Neural progenitor cell (in vitro differentiated cells): Measurements from ENCODE around the gene ARHGAP24. TPM values are rescaled to one million over a fixed set of nuclear protein-coding genes. Genes with fewer than 3 reads are reported as not detected.

Source experiments
- DNase-seq: peaks from one replicate; pipeline ENCODE4 v3.0.0-alpha.2; 2016; ENCODE audit warnings: low spot score
- H2AFZ ChIP-seq: fragments of 200-600 bp; sonication (generic); replicated peaks from 2 replicates; pipeline ENCODE4 v1.6.1; 2016; ENCODE audit warnings: antibody characterized with exemption
- H3F3A ChIP-seq: fragments of 200-600 bp; sonication (generic); 2 replicates; pipeline ENCODE4 v1.6.1; 2016; ENCODE audit warnings: antibody characterized with exemption, low read depth
- H3K27ac ChIP-seq: fragments of 200-600 bp; sonication (generic); 2 replicates; pipeline ENCODE4 v1.5.1; 2016; ENCODE audit warnings: mild to moderate bottlenecking
- H3K27me3 ChIP-seq: fragments of 200-600 bp; sonication (generic); 2 replicates; pipeline ENCODE4 v1.6.1; 2016; ENCODE audit warnings: mild to moderate bottlenecking, moderate library complexity
- H3K36me3 ChIP-seq: fragments of 200-600 bp; sonication (generic); 2 replicates; pipeline ENCODE4 v1.5.1; 2016
- H3K4me1 ChIP-seq: fragments of 200-600 bp; sonication (generic); 2 replicates; pipeline ENCODE4 v1.6.1; 2016; ENCODE audit warnings: mixed run types
- H3K4me2 ChIP-seq: fragments of 200-600 bp; sonication (generic); 2 replicates; pipeline ENCODE4 v1.6.1; 2016
- H3K4me3 ChIP-seq: fragments of 200-600 bp; sonication (generic); 2 replicates; pipeline ENCODE4 v1.5.1; 2016
- H3K79me2 ChIP-seq: fragments of 200-600 bp; sonication (generic); 2 replicates; pipeline ENCODE4 v1.6.1; 2016; ENCODE audit warnings: low read depth
- H3K9ac ChIP-seq: fragments of 200-600 bp; sonication (generic); 2 replicates; pipeline ENCODE4 v1.6.1; 2016
- H3K9me3 ChIP-seq: fragments of 200-600 bp; sonication (generic); 2 replicates; pipeline ENCODE4 v1.5.1; 2016; ENCODE audit warnings: low read depth
- H4K20me1 ChIP-seq: fragments of 200-600 bp; sonication (generic); 2 replicates; pipeline ENCODE4 v1.6.1; 2016; ENCODE audit warnings: low read depth
- H3K27ac Mint-ChIP-seq: 3 replicates; pipeline ENCODE4 v1.8.0; 2021; ENCODE audit warnings: mixed read lengths
- H3K27me3 Mint-ChIP-seq: 2 replicates; pipeline ENCODE4 v1.8.0; 2022; ENCODE audit warnings: low read depth, mild to moderate bottlenecking, inconsistent platforms, moderate library complexity, mixed read lengths; ENCODE audit not compliant: insufficient read depth
- H3K36me3 Mint-ChIP-seq: 3 replicates; pipeline ENCODE4 v1.8.0; 2021; ENCODE audit warnings: mixed read lengths
- H3K4me1 Mint-ChIP-seq: 3 replicates; pipeline ENCODE4 v1.8.0; 2021; ENCODE audit warnings: mixed read lengths
- H3K4me3 Mint-ChIP-seq: 3 replicates; pipeline ENCODE4 v1.8.0; 2021; ENCODE audit warnings: mild to moderate bottlenecking, moderate library complexity, mixed read lengths
- H3K9me3 Mint-ChIP-seq: 3 replicates; pipeline ENCODE4 v1.8.0; 2020; ENCODE audit warnings: mixed read lengths
- CTCF ChIP-seq: fragments of 200-600 bp; sonication (generic); IDR thresholded peaks from 2 replicates; pipeline ENCODE4 v1.5.1; 2017; ENCODE audit warnings: antibody characterized with exemption, mild to moderate bottlenecking
- EZH2 ChIP-seq: fragments of 200-600 bp; sonication (generic); IDR thresholded peaks from 2 replicates; pipeline ENCODE4 v1.6.1; 2017; ENCODE audit warnings: antibody characterized with exemption, mild to moderate bottlenecking, moderate library complexity
- EZH2phosphoT487 ChIP-seq: fragments of 200-600 bp; sonication (generic); IDR thresholded peaks from 2 replicates; pipeline ENCODE4 v1.6.1; 2017; ENCODE audit warnings: antibody characterized with exemption
- total RNA-seq: library from RNA; depleted of rRNA; stranded (reverse); fragments of >200 nt; gene quantifications from 2 replicates; pipeline ENCODE4 v1.2.3, GENCODE V29; 2015; ENCODE audit warnings: low replicate concordance

Gene ARHGAP24
- total RNA-seq, 1 donor from 2014 or later = 2.2 TPM

GRCh38 chr4:85993641-85994040, 518.7 kb downstream of the ARHGAP24 start:
- Histone ChIP-seq H3K9me3 (no peaks in the 10 kb centered on the region), H3K4me2 (no peak overlapping the region), H3K36me3 (no peaks in the 10 kb centered on the region), H4K20me1 (no peaks in the 10 kb centered on the region), H3K79me2 (no peaks in the 10 kb centered on the region), H3F3A (no peaks in the 10 kb centered on the region), H2AFZ (no peak overlapping the region), H3K9ac (no peak overlapping the region), H3K27me3 (no peaks in the 10 kb centered on the region), H3K27ac (no peak overlapping the region), H3K4me3 (no peak overlapping the region), H3K4me1 (no peaks in the 10 kb centered on the region)
- Mint-ChIP-seq H3K4me3 (no peak overlapping the region), H3K27ac (no peak overlapping the region), H3K4me1 (no peaks in the 10 kb centered on the region), H3K36me3 (peaks cover 7% of the 10 kb centered on the region), H3K9me3 (peaks cover 2% of the 10 kb centered on the region), H3K27me3 (no peaks in the 10 kb centered on the region)
- DNase-seq = no peak
- TF ChIP-seq EZH2 (no peak), CTCF (no peak)

- H3K4me3 ChIP-seq = no peak overlapping the region
- H3K27me3 ChIP-seq = no peaks in the 10 kb centered on the region
- H3K27ac ChIP-seq = no peak overlapping the region
- Mint-ChIP-seq H3K4me3 (no peak overlapping the region), H3K27ac (no peak overlapping the region), H3K9me3 (peaks cover 2% of the 10 kb centered on the region), H3K36me3 (peaks cover 7% of the 10 kb centered on the region), H3K4me1 (no peaks in the 10 kb centered on the region), H3K27me3 (no peaks in the 10 kb centered on the region)
- H3K4me1 ChIP-seq = no peaks in the 10 kb centered on the region
- H3K79me2 ChIP-seq = no peaks in the 10 kb centered on the region
- no peak overlapping the region for H3K4me2 ChIP-seq
- H3K36me3 ChIP-seq = no peaks in the 10 kb centered on the region
- no peak for DNase-seq
- no peaks in the 10 kb centered on the region for H4K20me1 ChIP-seq
- no peaks in the 10 kb centered on the region for H3K9me3 ChIP-seq
- no peak overlapping the region for H2AFZ ChIP-seq
- H3F3A ChIP-seq = no peaks in the 10 kb centered on the region
- H3K9ac ChIP-seq = no peak overlapping the region
- TF ChIP-seq EZH2phosphoT487 = no peak
- no peak for TF ChIP-seq CTCF
- no peak for TF ChIP-seq EZH2
These were observed 519.6 kb downstream of the ARHGAP24 start for GRCh38 chr4:85994576-85994975.

- no peak overlapping the region for H3K9ac ChIP-seq
- H3K36me3 Mint-ChIP-seq = peaks cover 7% of the 10 kb centered on the region
- H3K27ac Mint-ChIP-seq = no peak overlapping the region
- DNase-seq = no peak
- no peak overlapping the region for H3K4me2 ChIP-seq
- no peaks in the 10 kb centered on the region for H3K27me3 ChIP-seq
- no peaks in the 10 kb centered on the region for H3K27me3 Mint-ChIP-seq
- no peaks in the 10 kb centered on the region for H3K36me3 ChIP-seq
- H3K4me1 Mint-ChIP-seq = no peaks in the 10 kb centered on the region
- H4K20me1 ChIP-seq = no peaks in the 10 kb centered on the region
- no peak for TF ChIP-seq CTCF
- no peak for TF ChIP-seq EZH2phosphoT487
- TF ChIP-seq EZH2 = no peak
- no peaks in the 10 kb centered on the region for H3K9me3 ChIP-seq
- no peak overlapping the region for H2AFZ ChIP-seq
- no peak overlapping the region for H3K4me3 Mint-ChIP-seq
- no peak overlapping the region for H3K27ac ChIP-seq
- H3K9me3 Mint-ChIP-seq = peaks cover 2% of the 10 kb centered on the region
- H3F3A ChIP-seq = no peaks in the 10 kb centered on the region
- no peaks in the 10 kb centered on the region for H3K4me1 ChIP-seq
- H3K4me3 ChIP-seq = no peak overlapping the region
- H3K79me2 ChIP-seq = no peaks in the 10 kb centered on the region
These were observed 520.4 kb downstream of the ARHGAP24 start for GRCh38 chr4:85995361-85995760.

- no peaks in the 10 kb centered on the region for H3K36me3 ChIP-seq
- Mint-ChIP-seq H3K4me3 (no peak overlapping the region), H3K4me1 (no peaks in the 10 kb centered on the region), H3K36me3 (no peaks in the 10 kb centered on the region), H3K9me3 (no peaks in the 10 kb centered on the region), H3K27ac (no peak overlapping the region), H3K27me3 (peaks cover 4% of the 10 kb centered on the region)
- no peaks in the 10 kb centered on the region for H3K27me3 ChIP-seq
- TF ChIP-seq CTCF (no peak), EZH2 (no peak), EZH2phosphoT487 (no peak)
- no peak overlapping the region for H3K9ac ChIP-seq
- no peaks in the 10 kb centered on the region for H3F3A ChIP-seq
- H3K4me1 ChIP-seq = no peaks in the 10 kb centered on the region
- H3K27ac ChIP-seq = no peak overlapping the region
- no peak overlapping the region for H3K4me3 ChIP-seq
- DNase-seq = no peak
- no peak overlapping the region for H2AFZ ChIP-seq
- H3K4me2 ChIP-seq = no peak overlapping the region
- no peaks in the 10 kb centered on the region for H3K9me3 ChIP-seq
- no peaks in the 10 kb centered on the region for H3K79me2 ChIP-seq
- H4K20me1 ChIP-seq = no peaks in the 10 kb centered on the region
These were observed 526.6 kb downstream of the ARHGAP24 start for GRCh38 chr4:86001591-86001990.
